ENCODE measurements around the gene B4GALT3. TPM values are rescaled to one million over a fixed set of nuclear protein-coding genes. Genes with fewer than 3 reads are reported as not detected.

The B4GALT3 gene
- total RNA-seq, 1 experiment from 2014 or later, result 39.6 TPM

DNA sequence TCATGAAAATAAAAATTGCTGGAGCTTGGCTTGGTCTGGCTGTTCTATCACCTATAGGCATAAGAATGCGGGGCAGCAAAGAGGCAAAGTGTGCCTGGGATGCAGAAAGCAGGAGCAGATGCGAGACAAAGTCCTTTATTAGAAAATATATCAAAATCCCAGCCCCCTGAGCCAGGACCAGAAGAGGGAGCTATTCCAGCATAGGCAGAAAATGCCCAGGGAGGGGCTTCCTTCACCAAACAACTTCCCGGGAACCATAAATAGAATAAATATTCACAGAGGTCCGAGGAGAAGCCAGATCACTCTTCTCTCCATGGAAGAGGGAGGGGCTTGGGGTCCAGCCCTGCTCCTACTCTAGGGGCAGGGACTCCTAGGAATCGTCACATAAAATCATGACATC is 6.1 kb downstream of the B4GALT3 start:
- no peak for DNase-seq
- CTCF ChIA-PET, result no interaction called here
- no peaks in the 10 kb centered on the region for H3K27me3 ChIP-seq (replicated peaks; ENCODE audit: control insufficient read depth, insufficient read depth, low read length)
- H3K9me3 ChIP-seq, result no peaks in the 10 kb centered on the region
- peaks cover 6% of the 10 kb centered on the region for H3K36me3 ChIP-seq (ENCODE audit: control insufficient read depth, insufficient read depth, low read length)
- Mint-ChIP-seq H3K4me1 (ENCODE audit: low read depth, unreplicated experiment) (peaks cover 10% of the 10 kb centered on the region), H3K27me3 (ENCODE audit: insufficient read depth, unreplicated experiment) (no peaks in the 10 kb centered on the region), H3K36me3 (ENCODE audit: insufficient read depth, unreplicated experiment) (peaks cover 60% of the 10 kb centered on the region), H3K27ac (ENCODE audit: unreplicated experiment) (no peak overlapping the region), H3K9me3 (ENCODE audit: unreplicated experiment) (no peaks in the 10 kb centered on the region), H3K4me3 (ENCODE audit: unreplicated experiment) (no peak overlapping the region)
- TF ChIP-seq, protein P1, sequence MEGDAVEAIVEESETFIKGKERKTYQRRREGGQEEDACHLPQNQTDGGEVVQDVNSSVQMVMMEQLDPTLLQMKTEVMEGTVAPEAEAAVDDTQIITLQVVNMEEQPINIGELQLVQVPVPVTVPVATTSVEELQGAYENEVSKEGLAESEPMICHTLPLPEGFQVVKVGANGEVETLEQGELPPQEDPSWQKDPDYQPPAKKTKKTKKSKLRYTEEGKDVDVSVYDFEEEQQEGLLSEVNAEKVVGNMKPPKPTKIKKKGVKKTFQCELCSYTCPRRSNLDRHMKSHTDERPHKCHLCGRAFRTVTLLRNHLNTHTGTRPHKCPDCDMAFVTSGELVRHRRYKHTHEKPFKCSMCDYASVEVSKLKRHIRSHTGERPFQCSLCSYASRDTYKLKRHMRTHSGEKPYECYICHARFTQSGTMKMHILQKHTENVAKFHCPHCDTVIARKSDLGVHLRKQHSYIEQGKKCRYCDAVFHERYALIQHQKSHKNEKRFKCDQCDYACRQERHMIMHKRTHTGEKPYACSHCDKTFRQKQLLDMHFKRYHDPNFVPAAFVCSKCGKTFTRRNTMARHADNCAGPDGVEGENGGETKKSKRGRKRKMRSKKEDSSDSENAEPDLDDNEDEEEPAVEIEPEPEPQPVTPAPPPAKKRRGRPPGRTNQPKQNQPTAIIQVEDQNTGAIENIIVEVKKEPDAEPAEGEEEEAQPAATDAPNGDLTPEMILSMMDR (IDR thresholded peaks at IDR 0.05; ENCODE audit: insufficient read depth in 1 of 2, low read depth in 1 of 2, low read length in 1 of 2, severe bottlenecking in 1 of 2, unreplicated experiment in 1 of 2), result peak; percentile 14 to 40
- no peak overlapping the region for H3K4me3 ChIP-seq (ENCODE audit: low read depth, low read length)
- BruUV-seq (replicated peaks), result no TSS peak
- intact Hi-C loops (cut with micrococcal nuclease; ENCODE audit: unreplicated experiment), result no loop called here
- POLR2A ChIA-PET, result no interaction called here
- peaks cover 4% of the 10 kb centered on the region for H3K4me1 ChIP-seq

DNA sequence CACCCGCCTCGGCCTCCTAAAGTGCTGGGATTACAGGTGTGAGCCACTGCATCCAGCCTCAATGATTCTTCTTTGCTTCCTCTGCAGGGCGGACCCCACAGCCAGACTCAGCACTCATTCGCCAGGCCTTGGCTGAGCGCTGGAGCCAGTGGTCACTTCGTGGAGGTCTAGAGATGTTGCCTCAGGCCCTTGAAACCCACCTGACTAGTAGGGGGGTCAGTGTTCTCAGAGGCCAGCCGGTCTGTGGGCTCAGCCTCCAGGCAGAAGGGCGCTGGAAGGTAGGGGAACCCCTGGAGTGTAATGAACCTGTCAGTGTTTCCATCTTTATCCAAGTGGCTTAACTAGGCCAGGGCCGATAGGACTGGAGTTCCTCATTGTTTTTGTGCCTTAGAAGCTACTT is 8.4 kb downstream of the B4GALT3 start:
- Mint-ChIP-seq H3K36me3 (ENCODE audit: insufficient read depth, unreplicated experiment) (peaks cover 45% of the 10 kb centered on the region), H3K27ac (ENCODE audit: unreplicated experiment) (no peak overlapping the region), H3K4me3 (ENCODE audit: unreplicated experiment) (no peak overlapping the region), H3K9me3 (ENCODE audit: unreplicated experiment) (no peaks in the 10 kb centered on the region), H3K4me1 (ENCODE audit: low read depth, unreplicated experiment) (no peaks in the 10 kb centered on the region), H3K27me3 (ENCODE audit: insufficient read depth, unreplicated experiment) (no peaks in the 10 kb centered on the region)
- no peak overlapping the region for H3K4me3 ChIP-seq (ENCODE audit: low read depth, low read length)
- TF ChIP-seq, protein P1 (IDR thresholded peaks at IDR 0.05; ENCODE audit: insufficient read depth in 1 of 2, low read depth in 1 of 2, low read length in 1 of 2, severe bottlenecking in 1 of 2, unreplicated experiment in 1 of 2), result no peak
- H3K9me3 ChIP-seq, result no peaks in the 10 kb centered on the region
- BruUV-seq (replicated peaks), result no TSS peak
- H3K27me3 ChIP-seq (replicated peaks; ENCODE audit: control insufficient read depth, insufficient read depth, low read length), result no peaks in the 10 kb centered on the region
- H3K4me1 ChIP-seq, result peaks cover 3% of the 10 kb centered on the region; the same call in 1 of the 2 replicates
- CTCF ChIA-PET, result no interaction called here
- DNase-seq, result no peak
- intact Hi-C loops (cut with micrococcal nuclease; ENCODE audit: unreplicated experiment), result no loop called here
- peaks cover 4% of the 10 kb centered on the region for H3K36me3 ChIP-seq (ENCODE audit: control insufficient read depth, insufficient read depth, low read length)
- POLR2A ChIA-PET, result no interaction called here

DNA sequence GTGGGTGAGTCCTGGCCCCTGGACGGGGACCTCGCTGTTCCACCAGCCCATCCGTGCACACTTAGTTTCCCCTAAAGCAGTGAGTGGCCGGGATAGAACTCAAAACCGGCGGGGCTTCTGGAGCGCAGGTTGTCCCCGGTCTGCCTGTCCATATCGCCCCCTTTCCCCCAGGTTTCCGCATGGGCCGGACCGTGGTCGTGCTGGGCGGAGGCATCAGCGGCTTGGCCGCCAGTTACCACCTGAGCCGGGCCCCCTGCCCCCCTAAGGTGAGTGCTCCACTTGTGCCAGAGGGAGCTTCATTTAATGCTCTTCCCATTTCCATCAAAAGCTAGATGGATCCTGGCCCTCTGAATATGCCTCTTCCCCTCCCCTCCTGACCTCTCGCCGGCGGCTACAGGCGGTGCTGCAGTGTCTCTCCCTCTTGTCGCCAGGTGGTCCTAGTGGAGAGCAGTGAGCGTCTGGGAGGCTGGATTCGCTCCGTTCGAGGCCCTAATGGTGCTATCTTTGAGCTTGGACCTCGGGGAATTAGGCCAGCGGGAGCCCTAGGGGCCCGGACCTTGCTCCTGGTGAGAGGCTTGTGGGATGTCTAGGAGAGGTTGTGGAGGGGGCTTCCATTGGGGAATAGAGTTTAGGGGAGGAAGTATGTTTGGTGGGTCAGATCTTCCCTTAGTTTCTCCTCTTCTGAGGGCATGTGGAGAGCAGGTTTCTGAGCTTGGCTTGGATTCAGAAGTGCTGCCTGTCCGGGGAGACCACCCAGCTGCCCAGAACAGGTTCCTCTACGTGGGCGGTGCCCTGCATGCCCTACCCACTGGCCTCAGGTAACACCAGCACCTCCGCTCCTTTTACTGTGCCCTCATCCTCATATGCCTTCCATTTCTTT is 10.4 kb downstream of the B4GALT3 start:
- CTCF ChIA-PET, result interaction anchor here (1.1 to 2.1 kb wide), 10 partner anchors 10 to 223 kb away, joined by 3 to 22 read pairs (median 4); partner anchors contain the start of genes APOA2, B4GALT3, F11R and SDHC
- no peaks in the 10 kb centered on the region for H3K9me3 ChIP-seq
- H3K4me1 ChIP-seq, result peaks cover 3% of the 10 kb centered on the region; the same call in 1 of the 2 replicates
- peak in 1 of 2 experiments; percentile 37 for DNase-seq
- intact Hi-C loops (cut with micrococcal nuclease; ENCODE audit: unreplicated experiment), result no loop called here
- Mint-ChIP-seq H3K4me1 (ENCODE audit: low read depth, unreplicated experiment) (no peaks in the 10 kb centered on the region), H3K4me3 (ENCODE audit: unreplicated experiment) (peak overlapping the region; percentile 83), H3K27ac (ENCODE audit: unreplicated experiment) (peak overlapping the region; percentile 81), H3K9me3 (ENCODE audit: unreplicated experiment) (no peaks in the 10 kb centered on the region), H3K36me3 (ENCODE audit: insufficient read depth, unreplicated experiment) (peaks cover 29% of the 10 kb centered on the region), H3K27me3 (ENCODE audit: insufficient read depth, unreplicated experiment) (no peaks in the 10 kb centered on the region)
- POLR2A ChIA-PET, result interaction anchor here (1.3 to 2.4 kb wide), 5 partner anchors 10 to 35 kb away, joined by 8 to 25 read pairs (median 10); partner anchors contain the start of genes B4GALT3, DEDD, NDUFS2 and UFC1
- TF ChIP-seq, protein P1 (IDR thresholded peaks at IDR 0.05; ENCODE audit: insufficient read depth in 1 of 2, low read depth in 1 of 2, low read length in 1 of 2, severe bottlenecking in 1 of 2, unreplicated experiment in 1 of 2), result no peak
- H3K4me3 ChIP-seq (ENCODE audit: low read depth, low read length), result peak overlapping the region; percentile 88
- H3K27me3 ChIP-seq (replicated peaks; ENCODE audit: control insufficient read depth, insufficient read depth, low read length), result no peaks in the 10 kb centered on the region
- TSS peak; percentile 52 for BruUV-seq (replicated peaks)
- H3K36me3 ChIP-seq (ENCODE audit: control insufficient read depth, insufficient read depth, low read length), result peaks cover 2% of the 10 kb centered on the region

Measured in Caco-2 (cell line).